Measurements from ENCODE around the gene DNAJC8. TPM values are rescaled to one million over a fixed set of nuclear protein-coding genes. Genes with fewer than 3 reads are reported as not detected.

DNAJC8 gene
- total RNA-seq, 4 donors from 2014 or later = 60.9 to 83.0 (median 73.0) TPM

DNA sequence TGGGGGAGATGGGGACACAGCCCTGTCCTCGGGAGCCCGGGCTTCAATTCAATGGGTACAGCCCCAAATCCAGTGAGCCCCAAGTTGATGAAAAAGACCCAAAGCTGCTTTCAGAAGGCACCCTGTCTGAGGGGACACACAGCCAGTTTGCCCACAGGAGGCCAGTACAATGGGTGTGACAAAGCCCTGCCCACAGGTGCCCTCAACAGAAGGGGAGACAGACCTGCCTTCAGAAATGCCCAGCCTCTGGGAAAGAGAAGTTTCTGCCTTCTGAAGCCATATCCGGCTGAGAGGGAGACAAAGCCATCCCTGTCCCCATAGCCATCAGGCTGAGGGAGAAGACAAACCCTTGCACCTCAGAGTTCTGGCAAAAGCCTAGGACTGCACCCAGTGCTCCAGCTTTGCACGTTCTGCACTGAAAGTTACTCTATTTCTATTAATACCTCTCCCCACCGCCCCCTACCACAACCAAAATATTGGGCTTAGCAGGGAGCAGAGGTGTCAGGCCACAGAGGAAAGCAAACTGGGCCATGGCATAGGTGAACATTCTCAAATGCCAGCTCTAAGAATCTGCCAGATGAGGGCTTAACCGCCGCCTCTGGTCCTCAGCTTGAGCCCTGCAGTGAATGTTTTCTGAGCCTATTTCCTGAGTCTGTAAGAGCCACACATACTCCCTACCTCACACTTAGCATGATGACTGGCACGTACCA lies 38.3 kb downstream of the DNAJC8 start:
- no peaks in the 10 kb centered on the region for H3K9me3 ChIP-seq
- TF ChIP-seq POLR2AphosphoS5 (IDR thresholded peaks at IDR 0.05) (no peak), EP300 (IDR thresholded peaks at IDR 0.05) (no peak), POLR2A (IDR thresholded peaks at IDR 0.05; ENCODE audit: low read depth) (no peak)
- TF ChIP-seq, protein P1, sequence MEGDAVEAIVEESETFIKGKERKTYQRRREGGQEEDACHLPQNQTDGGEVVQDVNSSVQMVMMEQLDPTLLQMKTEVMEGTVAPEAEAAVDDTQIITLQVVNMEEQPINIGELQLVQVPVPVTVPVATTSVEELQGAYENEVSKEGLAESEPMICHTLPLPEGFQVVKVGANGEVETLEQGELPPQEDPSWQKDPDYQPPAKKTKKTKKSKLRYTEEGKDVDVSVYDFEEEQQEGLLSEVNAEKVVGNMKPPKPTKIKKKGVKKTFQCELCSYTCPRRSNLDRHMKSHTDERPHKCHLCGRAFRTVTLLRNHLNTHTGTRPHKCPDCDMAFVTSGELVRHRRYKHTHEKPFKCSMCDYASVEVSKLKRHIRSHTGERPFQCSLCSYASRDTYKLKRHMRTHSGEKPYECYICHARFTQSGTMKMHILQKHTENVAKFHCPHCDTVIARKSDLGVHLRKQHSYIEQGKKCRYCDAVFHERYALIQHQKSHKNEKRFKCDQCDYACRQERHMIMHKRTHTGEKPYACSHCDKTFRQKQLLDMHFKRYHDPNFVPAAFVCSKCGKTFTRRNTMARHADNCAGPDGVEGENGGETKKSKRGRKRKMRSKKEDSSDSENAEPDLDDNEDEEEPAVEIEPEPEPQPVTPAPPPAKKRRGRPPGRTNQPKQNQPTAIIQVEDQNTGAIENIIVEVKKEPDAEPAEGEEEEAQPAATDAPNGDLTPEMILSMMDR (IDR thresholded peaks at IDR 0.05) = no peak
- H3K4me3 ChIP-seq = no peak overlapping the region
- intact Hi-C loops (cut with DNase I) = no loop called here
- H3K27ac ChIP-seq (replicated peaks in 1 of 4) = no peak overlapping the region
- DNase-seq (ENCODE audit: extremely low spot score) = no peak
- H3K27me3 ChIP-seq = no peaks in the 10 kb centered on the region
- peaks cover 0 to 5% (median 0%) of the 10 kb centered on the region in 4 donors for H3K4me1 ChIP-seq
- WGBS = 70% methylated on average over 6 of the region's 8 CpGs
- peaks cover 15 to 32% (median 17%) of the 10 kb centered on the region in 4 donors for H3K36me3 ChIP-seq

DNA sequence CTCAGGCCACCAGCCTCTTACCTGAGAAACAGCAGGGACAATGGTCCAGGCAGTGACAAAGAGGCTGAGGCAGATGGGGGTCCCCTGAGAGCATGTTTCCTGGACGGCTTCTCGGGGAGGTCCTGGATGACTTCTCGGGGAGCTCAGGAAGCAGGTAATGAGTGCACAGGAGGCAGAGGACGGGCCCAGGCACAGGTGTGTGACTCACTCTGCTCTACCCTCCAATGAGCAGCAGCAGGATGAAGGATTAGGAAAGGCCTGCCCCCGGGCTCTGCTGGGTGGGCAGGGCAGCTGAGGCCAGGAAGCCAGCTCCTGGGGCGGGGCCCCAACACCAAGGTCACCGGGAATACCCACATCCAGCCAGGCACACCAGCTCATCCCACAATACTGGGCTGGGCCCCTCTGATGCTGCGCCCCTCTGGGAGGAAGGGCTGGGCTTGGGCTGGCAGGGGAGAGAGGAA lies 39.1 kb downstream of the DNAJC8 start:
- no peaks in the 10 kb centered on the region for H3K9me3 ChIP-seq
- TF ChIP-seq POLR2AphosphoS5 (IDR thresholded peaks at IDR 0.05) = no peak
- no peak for TF ChIP-seq EP300 (IDR thresholded peaks at IDR 0.05)
- TF ChIP-seq POLR2A (IDR thresholded peaks at IDR 0.05; ENCODE audit: low read depth) = no peak
- TF ChIP-seq, protein P1 (IDR thresholded peaks at IDR 0.05) = no peak
- WGBS = 70% methylated on average over 3 of the region's 8 CpGs
- H3K27ac ChIP-seq (replicated peaks in 1 of 4) = peak overlapping the region in 1 of 4 donors; percentile 30
- intact Hi-C loops (cut with DNase I) = no loop called here
- peaks cover 7 to 24% (median 10%) of the 10 kb centered on the region in 4 donors for H3K36me3 ChIP-seq
- DNase-seq (ENCODE audit: extremely low spot score) = no peak
- no peaks in the 10 kb centered on the region for H3K27me3 ChIP-seq
- H3K4me1 ChIP-seq = peaks cover 0 to 5% (median 0%) of the 10 kb centered on the region in 4 donors
- H3K4me3 ChIP-seq = no peak overlapping the region

DNA sequence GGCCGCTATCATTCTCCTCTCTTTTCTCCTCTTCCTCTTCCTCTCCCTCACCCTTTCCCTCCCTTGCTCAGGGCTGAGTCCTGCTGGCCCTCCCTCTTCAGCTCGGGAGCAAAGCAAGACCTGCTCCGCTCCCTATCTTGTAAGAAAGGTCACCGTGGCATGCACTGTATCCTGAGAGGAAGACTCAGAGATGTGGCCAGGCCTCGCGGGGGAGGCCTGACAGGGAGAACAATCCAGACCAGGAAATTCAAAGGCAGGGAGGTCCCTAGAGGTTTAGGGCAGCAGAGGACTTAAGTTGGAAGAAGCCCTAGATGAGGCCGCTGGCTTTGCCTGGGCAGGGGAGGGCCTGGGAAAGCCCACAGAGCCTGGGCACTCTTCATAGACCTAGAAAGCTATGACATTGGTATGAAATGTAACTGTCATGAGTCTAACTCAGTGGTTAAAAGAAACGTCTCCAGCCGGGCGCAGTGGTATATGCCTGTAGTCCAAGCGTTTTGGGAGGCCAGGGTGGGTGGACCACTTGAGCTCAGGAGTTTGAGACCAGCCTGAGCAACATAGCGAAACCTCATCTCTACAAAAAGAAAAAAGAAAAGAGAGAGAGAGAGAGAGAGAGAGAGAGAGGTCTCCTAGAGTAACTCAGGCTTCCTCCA lies 41.7 kb downstream of the DNAJC8 start:
- no peak overlapping the region for H3K27ac ChIP-seq (replicated peaks in 1 of 4)
- H3K36me3 ChIP-seq = peaks cover 0 to 9% (median 0%) of the 10 kb centered on the region in 4 donors
- DNase-seq (ENCODE audit: extremely low spot score) = no peak
- TF ChIP-seq POLR2A (IDR thresholded peaks at IDR 0.05; ENCODE audit: low read depth) (no peak), POLR2AphosphoS5 (IDR thresholded peaks at IDR 0.05) (no peak), EP300 (IDR thresholded peaks at IDR 0.05) (no peak)
- TF ChIP-seq, protein P1 (IDR thresholded peaks at IDR 0.05) = no peak
- intact Hi-C loops (cut with DNase I) = no loop called here
- H3K4me1 ChIP-seq = peaks cover 0 to 5% (median 0%) of the 10 kb centered on the region in 4 donors
- no peak overlapping the region for H3K4me3 ChIP-seq
- no peaks in the 10 kb centered on the region for H3K27me3 ChIP-seq
- 66% methylated on average over 12 of the region's 12 CpGs for WGBS
- no peaks in the 10 kb centered on the region for H3K9me3 ChIP-seq

DNA sequence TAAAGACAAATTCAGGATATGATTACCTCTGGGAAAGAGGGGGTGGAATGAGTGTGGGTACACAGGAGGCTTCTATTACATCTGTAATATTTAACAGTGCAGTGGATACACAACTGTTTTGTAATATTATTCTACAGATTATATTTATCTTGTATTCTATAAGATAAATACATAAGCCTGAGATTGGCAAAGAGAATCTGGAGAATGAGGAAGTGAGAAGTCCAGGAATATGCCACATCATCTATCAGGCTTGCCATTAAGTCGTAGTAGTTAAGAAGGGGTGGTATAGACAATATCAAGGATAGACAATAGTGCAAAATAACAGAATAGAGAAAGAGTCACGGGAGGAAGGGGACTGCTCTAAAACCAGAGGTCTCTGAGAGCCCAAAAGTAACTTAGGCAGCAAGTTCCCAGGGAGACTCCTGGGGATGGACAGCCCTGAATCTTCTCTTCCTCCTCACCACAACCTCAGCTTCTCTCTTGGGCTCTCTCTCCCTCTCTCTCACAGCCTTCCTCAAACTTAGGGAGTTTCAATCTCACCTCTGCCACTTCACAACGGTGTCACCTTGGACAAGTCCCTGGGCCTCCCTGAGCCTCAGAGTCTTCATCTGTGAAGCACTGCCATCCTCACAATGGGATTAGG lies 42.4 kb downstream of the DNAJC8 start:
- DNase-seq (ENCODE audit: extremely low spot score) = no peak
- intact Hi-C loops (cut with DNase I) = no loop called here
- TF ChIP-seq, protein P1 (IDR thresholded peaks at IDR 0.05) = no peak
- TF ChIP-seq POLR2AphosphoS5 (IDR thresholded peaks at IDR 0.05) (no peak), POLR2A (IDR thresholded peaks at IDR 0.05; ENCODE audit: low read depth) (no peak), EP300 (IDR thresholded peaks at IDR 0.05) (no peak)

More for the DNA sequence above, 42.4 kb downstream of the DNAJC8 start:
- H3K4me1 ChIP-seq = peaks cover 0 to 5% (median 0%) of the 10 kb centered on the region in 4 donors
- H3K27ac ChIP-seq (replicated peaks in 1 of 4) = no peak overlapping the region
- H3K4me3 ChIP-seq = no peak overlapping the region
- peaks cover 0 to 6% (median 0%) of the 10 kb centered on the region in 4 donors for H3K36me3 ChIP-seq
- no peaks in the 10 kb centered on the region for H3K9me3 ChIP-seq
- 73% methylated on average over 3 of the region's 3 CpGs for WGBS
- H3K27me3 ChIP-seq = no peaks in the 10 kb centered on the region

Data from esophagus muscularis mucosa (tissue), 4 donors.